C4-2B (cell line): Measurements from ENCODE around the gene ATG9A.

Source experiments
- CTCF ChIP-seq: fragments of 450-650 bp; conservative IDR thresholded peaks from 2 replicates; pipeline ENCODE4 v1.5.1; 2017; ENCODE audit warnings: mild to moderate bottlenecking
- ZFX ChIP-seq: fragments of 450-650 bp; IDR thresholded peaks from 2 replicates; pipeline ENCODE4 v1.6.1; 2017

DNA sequence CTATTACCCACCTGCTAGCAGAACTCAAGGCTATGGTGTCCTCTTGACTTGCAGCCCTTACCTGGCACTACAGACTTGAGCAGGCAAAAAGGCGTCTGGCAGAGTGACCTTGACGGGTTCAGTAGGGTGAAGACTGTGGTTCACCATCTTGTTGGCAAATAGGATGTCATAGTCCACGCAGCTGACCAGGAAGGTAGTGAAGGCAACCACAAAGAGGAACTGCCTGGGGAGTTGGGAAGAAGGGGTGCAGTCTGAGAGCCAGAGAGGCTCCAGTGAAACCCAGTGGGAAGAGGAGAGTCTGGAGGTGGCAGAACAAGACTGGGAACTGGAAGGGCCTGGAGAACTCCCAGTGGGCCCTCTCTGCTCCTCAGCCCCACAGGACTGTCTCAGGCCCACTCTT lies 4.1 kb downstream of the ATG9A start:
- TF ChIP-seq CTCF (no peak), ZFX (no peak)
